ENCODE data around the gene CNTN4.

The CNTN4 gene

DNA sequence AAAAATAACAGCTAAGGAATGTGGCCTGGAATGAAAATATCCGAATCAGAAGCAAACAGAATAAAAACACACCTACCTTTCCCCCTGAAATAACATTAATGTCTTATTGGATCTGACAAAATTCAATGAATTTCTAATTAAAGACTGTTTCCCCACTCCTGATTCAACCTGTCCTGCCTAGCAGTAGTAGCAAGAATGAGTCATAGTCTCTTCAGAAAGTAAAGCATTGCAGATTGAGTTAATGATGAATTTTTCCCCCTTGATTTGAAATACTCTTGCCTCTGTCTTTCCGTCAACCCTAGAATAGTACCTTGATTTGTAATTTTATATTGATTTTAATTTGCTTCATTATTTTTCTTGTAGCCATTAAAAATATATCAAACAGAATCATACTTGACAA, 212.4 kb downstream of the CNTN4 start:
- Histone ChIP-seq H3K27ac (ENCODE audit: low read depth, low read length) (no peak overlapping the region), H3K4me1 (ENCODE audit: control insufficient read depth in 1 of 2, insufficient read depth in 2 of 2, low read length in 2 of 2) (no peaks in the 10 kb centered on the region), H3K4me3 (ENCODE audit: low read depth in 1 of 2, low read length in 2 of 2) (no peak overlapping the region), H3K9ac (ENCODE audit: low read depth in 1 of 2, low read length in 2 of 2) (no peak overlapping the region), H3K27me3 (ENCODE audit: control insufficient read depth in 1 of 2, insufficient read depth in 2 of 2, low read length in 2 of 2) (no peaks in the 10 kb centered on the region), H3K9me3 (ENCODE audit: control insufficient read depth in 1 of 2, low read length in 2 of 2) (peaks cover 0 to 2% of the 10 kb centered on the region in 2 donors), H3K36me3 (ENCODE audit: control insufficient read depth in 1 of 2, insufficient read depth in 2 of 2, low read length in 2 of 2) (no peaks in the 10 kb centered on the region)

- H3K4me3 ChIP-seq (ENCODE audit: low read depth in 1 of 2, low read length in 2 of 2), result no peak overlapping the region
- no peaks in the 10 kb centered on the region for H3K27me3 ChIP-seq (ENCODE audit: control insufficient read depth in 1 of 2, insufficient read depth in 2 of 2, low read length in 2 of 2)
- H3K9me3 ChIP-seq (ENCODE audit: control insufficient read depth in 1 of 2, low read length in 2 of 2), result no peaks in the 10 kb centered on the region
- no peaks in the 10 kb centered on the region for H3K36me3 ChIP-seq (ENCODE audit: control insufficient read depth in 1 of 2, insufficient read depth in 2 of 2, low read length in 2 of 2)
- no peaks in the 10 kb centered on the region for H3K4me1 ChIP-seq (ENCODE audit: control insufficient read depth in 1 of 2, insufficient read depth in 2 of 2, low read length in 2 of 2)
- no peak overlapping the region for H3K27ac ChIP-seq (ENCODE audit: low read depth, low read length)
- H3K9ac ChIP-seq (ENCODE audit: low read depth in 1 of 2, low read length in 2 of 2), result no peak overlapping the region
Observed at GRCh38 chr3:2317521-2317920, 218.9 kb downstream of the CNTN4 start.

DNA sequence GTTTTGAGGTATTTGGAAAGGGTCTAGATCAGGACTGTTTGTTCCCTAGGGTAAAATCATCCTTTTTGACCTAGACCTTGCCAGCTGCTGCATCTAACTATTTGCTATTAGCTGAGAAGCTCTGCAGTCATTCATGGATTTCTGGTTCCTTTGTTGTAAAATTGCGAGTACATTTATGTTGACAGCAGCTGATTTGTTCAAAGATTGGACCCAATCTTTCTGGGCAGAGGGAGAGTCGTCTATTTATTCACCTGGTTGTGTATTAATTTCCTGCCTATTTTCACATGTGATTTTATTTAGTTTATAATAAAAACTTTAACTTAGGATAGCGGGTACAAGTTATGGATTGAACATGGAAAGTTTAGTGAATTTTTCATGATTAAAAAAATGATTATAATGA, 236.3 kb downstream of the CNTN4 start:
- no peaks in the 10 kb centered on the region for H3K27me3 ChIP-seq (ENCODE audit: control insufficient read depth in 1 of 2, insufficient read depth in 2 of 2, low read length in 2 of 2)
- H3K27ac ChIP-seq (ENCODE audit: low read depth, low read length), result no peak overlapping the region
- no peaks in the 10 kb centered on the region for H3K36me3 ChIP-seq (ENCODE audit: control insufficient read depth in 1 of 2, insufficient read depth in 2 of 2, low read length in 2 of 2)
- no peak overlapping the region for H3K9ac ChIP-seq (ENCODE audit: low read depth in 1 of 2, low read length in 2 of 2)
- no peaks in the 10 kb centered on the region for H3K4me1 ChIP-seq (ENCODE audit: control insufficient read depth in 1 of 2, insufficient read depth in 2 of 2, low read length in 2 of 2)
- no peaks in the 10 kb centered on the region for H3K9me3 ChIP-seq (ENCODE audit: control insufficient read depth in 1 of 2, low read length in 2 of 2)
- H3K4me3 ChIP-seq (ENCODE audit: low read depth in 1 of 2, low read length in 2 of 2), result no peak overlapping the region

DNA sequence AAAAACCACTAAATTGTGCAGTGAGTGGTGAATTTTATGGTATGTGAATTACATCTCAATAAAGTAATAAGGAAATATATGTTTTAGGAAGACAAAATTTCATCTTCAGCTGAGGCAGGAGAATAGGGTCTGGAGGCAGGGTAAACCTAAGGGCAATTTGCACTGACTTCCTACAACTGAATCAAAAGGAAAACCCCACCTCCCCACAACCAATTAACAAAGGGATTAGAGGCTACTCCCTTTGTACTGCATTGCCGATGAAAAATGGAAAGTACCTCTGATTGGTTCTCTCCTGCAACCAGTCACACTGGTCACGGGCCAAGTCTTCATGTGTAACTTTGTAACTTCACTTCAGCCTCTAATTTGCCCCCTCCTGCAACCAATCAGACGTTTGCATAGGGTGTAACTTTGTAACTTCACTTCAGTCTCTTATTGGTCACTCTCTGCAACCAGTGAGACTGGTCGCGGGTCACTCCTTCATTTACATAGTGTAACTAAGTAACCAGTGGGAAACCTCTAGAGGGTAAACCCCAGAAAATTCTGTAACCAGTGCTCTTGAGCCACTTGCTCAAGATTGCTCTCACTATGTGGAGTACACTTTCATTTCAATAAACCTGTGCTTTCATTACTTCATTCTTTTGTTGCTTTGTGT, 244.5 kb downstream of the CNTN4 start:
- Histone ChIP-seq H3K27ac (ENCODE audit: low read depth, low read length) (no peak overlapping the region), H3K36me3 (ENCODE audit: control insufficient read depth in 1 of 2, insufficient read depth in 2 of 2, low read length in 2 of 2) (no peaks in the 10 kb centered on the region), H3K9me3 (ENCODE audit: control insufficient read depth in 1 of 2, low read length in 2 of 2) (peaks cover 0 to 6% of the 10 kb centered on the region in 2 donors), H3K4me1 (ENCODE audit: control insufficient read depth in 1 of 2, insufficient read depth in 2 of 2, low read length in 2 of 2) (no peaks in the 10 kb centered on the region), H3K4me3 (ENCODE audit: low read depth in 1 of 2, low read length in 2 of 2) (no peak overlapping the region), H3K9ac (ENCODE audit: low read depth in 1 of 2, low read length in 2 of 2) (no peak overlapping the region), H3K27me3 (ENCODE audit: control insufficient read depth in 1 of 2, insufficient read depth in 2 of 2, low read length in 2 of 2) (no peaks in the 10 kb centered on the region)

DNA sequence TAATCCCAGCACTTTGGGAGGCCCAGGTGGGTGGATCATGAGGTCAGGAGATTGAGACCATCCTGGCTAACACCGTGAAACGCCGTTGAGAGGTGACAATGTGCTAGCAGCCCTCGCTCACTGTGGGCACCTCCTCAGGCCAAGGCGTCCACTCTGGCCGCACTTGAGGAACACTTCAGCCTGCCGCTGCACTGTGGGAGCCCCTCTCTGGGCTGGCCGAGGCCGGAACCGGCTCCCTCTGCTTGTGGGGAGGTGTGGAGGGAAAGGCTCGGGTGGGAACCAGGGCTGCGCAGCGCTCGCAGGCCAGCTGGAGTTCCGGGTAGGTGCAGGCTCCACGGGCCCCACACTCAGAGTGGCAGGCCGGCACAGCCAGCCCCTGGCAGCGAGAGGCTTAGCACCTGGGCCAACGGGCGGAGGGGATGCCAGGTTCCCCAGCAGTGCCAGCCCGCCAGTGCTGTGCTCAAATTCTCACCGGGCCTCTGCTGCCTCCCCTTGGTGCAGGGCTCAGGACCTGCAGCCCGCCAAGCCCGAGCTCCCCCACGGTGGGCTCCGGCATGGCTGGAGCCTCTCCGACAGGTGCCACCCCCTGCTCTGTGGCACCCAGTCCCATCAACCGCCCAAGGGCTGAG, 253.6 kb downstream of the CNTN4 start:
- H3K9ac ChIP-seq (ENCODE audit: low read depth in 1 of 2, low read length in 2 of 2), result no peak overlapping the region
- no peak overlapping the region for H3K27ac ChIP-seq (ENCODE audit: low read depth, low read length)
- H3K36me3 ChIP-seq (ENCODE audit: control insufficient read depth in 1 of 2, insufficient read depth in 2 of 2, low read length in 2 of 2), result no peaks in the 10 kb centered on the region
- peaks cover 0 to 2% of the 10 kb centered on the region in 2 donors for H3K9me3 ChIP-seq (ENCODE audit: control insufficient read depth in 1 of 2, low read length in 2 of 2)
- H3K4me1 ChIP-seq (ENCODE audit: control insufficient read depth in 1 of 2, insufficient read depth in 2 of 2, low read length in 2 of 2), result no peaks in the 10 kb centered on the region
- no peak overlapping the region for H3K4me3 ChIP-seq (ENCODE audit: low read depth in 1 of 2, low read length in 2 of 2)
- no peaks in the 10 kb centered on the region for H3K27me3 ChIP-seq (ENCODE audit: control insufficient read depth in 1 of 2, insufficient read depth in 2 of 2, low read length in 2 of 2)

DNA sequence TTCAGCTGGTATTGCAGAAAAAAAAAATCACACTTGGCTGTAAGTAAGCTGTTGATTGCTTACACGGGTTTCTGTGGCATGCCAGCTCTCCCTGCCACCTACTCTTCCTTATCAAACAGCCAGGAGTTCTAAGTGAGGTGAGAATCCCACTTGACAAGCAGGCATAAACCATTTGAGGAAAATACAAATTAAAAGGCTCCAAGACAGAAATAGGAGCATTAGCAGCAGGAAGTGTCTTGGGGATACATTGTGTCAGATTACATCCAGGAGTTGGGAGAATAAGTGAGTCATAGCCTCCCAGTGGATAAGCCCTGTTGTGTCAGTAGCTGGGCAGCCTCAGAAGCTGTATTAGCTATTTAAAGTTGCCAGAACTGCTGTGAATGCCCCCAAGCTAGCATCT, 256.0 kb downstream of the CNTN4 start:
- Histone ChIP-seq H3K4me3 (ENCODE audit: low read depth in 1 of 2, low read length in 2 of 2) (no peak overlapping the region), H3K27me3 (ENCODE audit: control insufficient read depth in 1 of 2, insufficient read depth in 2 of 2, low read length in 2 of 2) (no peaks in the 10 kb centered on the region), H3K4me1 (ENCODE audit: control insufficient read depth in 1 of 2, insufficient read depth in 2 of 2, low read length in 2 of 2) (no peaks in the 10 kb centered on the region), H3K9ac (ENCODE audit: low read depth in 1 of 2, low read length in 2 of 2) (no peak overlapping the region), H3K27ac (ENCODE audit: low read depth, low read length) (no peak overlapping the region), H3K36me3 (ENCODE audit: control insufficient read depth in 1 of 2, insufficient read depth in 2 of 2, low read length in 2 of 2) (no peaks in the 10 kb centered on the region), H3K9me3 (ENCODE audit: control insufficient read depth in 1 of 2, low read length in 2 of 2) (peaks cover 0 to 2% of the 10 kb centered on the region in 2 donors)

DNA sequence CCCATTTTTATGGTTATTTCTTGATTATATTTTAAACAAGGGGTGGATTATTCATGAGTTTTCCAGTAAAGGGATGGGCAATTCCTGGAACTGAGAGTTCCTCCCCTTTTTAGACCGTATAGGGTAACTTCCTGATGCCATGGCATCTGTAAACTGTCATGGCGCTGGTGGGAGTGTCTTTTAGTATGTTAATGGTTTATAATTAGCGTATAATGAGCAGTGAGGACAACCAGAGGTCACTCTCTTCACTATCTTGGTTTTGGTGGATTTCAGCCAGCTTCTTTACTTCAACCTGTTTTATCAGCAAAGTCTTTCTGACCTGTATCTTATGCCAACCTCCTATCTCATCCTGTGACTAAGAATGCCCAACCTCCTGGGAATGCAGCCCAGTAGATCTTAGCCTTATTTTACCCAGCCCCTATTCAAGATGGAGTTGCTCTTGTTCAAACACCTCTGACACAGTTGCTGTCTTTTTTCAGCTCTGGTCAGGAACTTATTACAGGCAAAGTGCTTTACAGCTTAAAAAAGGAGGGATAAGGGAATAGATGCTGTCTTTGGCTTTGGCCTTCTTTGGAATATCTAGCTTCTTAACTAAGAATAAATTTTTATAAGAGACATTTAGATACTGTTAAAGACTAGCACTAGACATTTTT, 257.8 kb downstream of the CNTN4 start:
- Histone ChIP-seq H3K36me3 (ENCODE audit: control insufficient read depth in 1 of 2, insufficient read depth in 2 of 2, low read length in 2 of 2) (no peaks in the 10 kb centered on the region), H3K4me1 (ENCODE audit: control insufficient read depth in 1 of 2, insufficient read depth in 2 of 2, low read length in 2 of 2) (no peaks in the 10 kb centered on the region), H3K9ac (ENCODE audit: low read depth in 1 of 2, low read length in 2 of 2) (no peak overlapping the region), H3K27ac (ENCODE audit: low read depth, low read length) (no peak overlapping the region), H3K9me3 (ENCODE audit: control insufficient read depth in 1 of 2, low read length in 2 of 2) (peaks cover 0 to 2% of the 10 kb centered on the region in 2 donors), H3K27me3 (ENCODE audit: control insufficient read depth in 1 of 2, insufficient read depth in 2 of 2, low read length in 2 of 2) (no peaks in the 10 kb centered on the region), H3K4me3 (ENCODE audit: low read depth in 1 of 2, low read length in 2 of 2) (no peak overlapping the region)

GRCh38 chr3:2360815-2361214, 262.1 kb downstream of the CNTN4 start:
- H3K4me1 ChIP-seq (ENCODE audit: control insufficient read depth in 1 of 2, insufficient read depth in 2 of 2, low read length in 2 of 2), result no peaks in the 10 kb centered on the region
- H3K9ac ChIP-seq (ENCODE audit: low read depth in 1 of 2, low read length in 2 of 2), result no peak overlapping the region
- H3K27ac ChIP-seq (ENCODE audit: low read depth, low read length), result no peak overlapping the region
- H3K36me3 ChIP-seq (ENCODE audit: control insufficient read depth in 1 of 2, insufficient read depth in 2 of 2, low read length in 2 of 2), result no peaks in the 10 kb centered on the region
- H3K4me3 ChIP-seq (ENCODE audit: low read depth in 1 of 2, low read length in 2 of 2), result no peak overlapping the region
- H3K27me3 ChIP-seq (ENCODE audit: control insufficient read depth in 1 of 2, insufficient read depth in 2 of 2, low read length in 2 of 2), result no peaks in the 10 kb centered on the region
- peaks cover 0 to 2% of the 10 kb centered on the region in 2 donors for H3K9me3 ChIP-seq (ENCODE audit: control insufficient read depth in 1 of 2, low read length in 2 of 2)

GRCh38 chr3:2362122-2362521, 263.5 kb downstream of the CNTN4 start:
- no peaks in the 10 kb centered on the region for H3K4me1 ChIP-seq (ENCODE audit: control insufficient read depth in 1 of 2, insufficient read depth in 2 of 2, low read length in 2 of 2)
- H3K4me3 ChIP-seq (ENCODE audit: low read depth in 1 of 2, low read length in 2 of 2), result no peak overlapping the region
- no peaks in the 10 kb centered on the region for H3K36me3 ChIP-seq (ENCODE audit: control insufficient read depth in 1 of 2, insufficient read depth in 2 of 2, low read length in 2 of 2)
- no peak overlapping the region for H3K9ac ChIP-seq (ENCODE audit: low read depth in 1 of 2, low read length in 2 of 2)
- H3K9me3 ChIP-seq (ENCODE audit: control insufficient read depth in 1 of 2, low read length in 2 of 2), result peaks cover 0 to 2% of the 10 kb centered on the region in 2 donors
- no peaks in the 10 kb centered on the region for H3K27me3 ChIP-seq (ENCODE audit: control insufficient read depth in 1 of 2, insufficient read depth in 2 of 2, low read length in 2 of 2)
- H3K27ac ChIP-seq (ENCODE audit: low read depth, low read length), result no peak overlapping the region

GRCh38 chr3:2363854-2364253, 265.2 kb downstream of the CNTN4 start:
- Histone ChIP-seq H3K9me3 (ENCODE audit: control insufficient read depth in 1 of 2, low read length in 2 of 2) (peaks cover 0 to 2% of the 10 kb centered on the region in 2 donors), H3K4me3 (ENCODE audit: low read depth in 1 of 2, low read length in 2 of 2) (no peak overlapping the region), H3K27me3 (ENCODE audit: control insufficient read depth in 1 of 2, insufficient read depth in 2 of 2, low read length in 2 of 2) (no peaks in the 10 kb centered on the region), H3K27ac (ENCODE audit: low read depth, low read length) (no peak overlapping the region), H3K36me3 (ENCODE audit: control insufficient read depth in 1 of 2, insufficient read depth in 2 of 2, low read length in 2 of 2) (no peaks in the 10 kb centered on the region), H3K9ac (ENCODE audit: low read depth in 1 of 2, low read length in 2 of 2) (no peak overlapping the region), H3K4me1 (ENCODE audit: control insufficient read depth in 1 of 2, insufficient read depth in 2 of 2, low read length in 2 of 2) (no peaks in the 10 kb centered on the region)
